B cell (primary cell): ENCODE data around the gene KRT4. TPM values are rescaled to one million over a fixed set of nuclear protein-coding genes. Genes with fewer than 3 reads are reported as not detected.

Source experiments
- ATAC-seq: fragments of 200-7000 bp; cut with Tn5 transposase; one replicate; pipeline ENCODE4 v1.10.0; 2021; ENCODE audit warnings: low read depth, mild to moderate bottlenecking, moderate number of reproducible peaks, moderate library complexity
- CTCF ChIA-PET: fragments of 350-600 bp; sonication (Branson Sonifier 250); formaldehyde crosslinking; loops from one replicate; lab custom pipeline; 2021; ENCODE audit warnings: antibody characterized with exemption, inconsistent platforms; lab: Charles Lee
- POLR2A ChIA-PET: fragments of 350-600 bp; sonication (Branson Sonifier 250); formaldehyde crosslinking; loops from one replicate; lab custom pipeline; 2021; ENCODE audit warnings: antibody characterized with exemption; lab: Charles Lee
- DNase-seq: peaks from one replicate; pipeline ENCODE4 v3.0.0; 2013
- H2AFZ ChIP-seq: 2 replicates; pipeline ENCODE4 v1.6.1; 2012; ENCODE audit warnings: mild to moderate bottlenecking, low read depth, low read length; ENCODE audit not compliant: insufficient read depth, poor library complexity, severe bottlenecking
- H3K27ac ChIP-seq, 2 donors: 1 replicate in 1 of 2; 2 replicates in 1 of 2; pipeline ENCODE4 v1.5.1; 2012 to 2013; ENCODE audit warnings: low read length in 2 of 2, mild to moderate bottlenecking in 2 of 2, moderate library complexity in 1 of 2
- H3K27me3 ChIP-seq, 4 experiments: fragments of 200-600 bp in 1 of 4; sonication (generic) in 1 of 4; replicated peaks in 1 of 4; 1 replicate in 2 of 4; 2 replicates in 2 of 4; pipeline versions ENCODE4 v1.6.1 to v1.7.0; 2013 to 2016; ENCODE audit warnings: low read length in 3 of 4, mild to moderate bottlenecking in 2 of 4, mixed read lengths in 1 of 4, moderate library complexity in 1 of 4; ENCODE audit not compliant: insufficient read depth in 4 of 4, control insufficient read depth in 3 of 4; ENCODE audit errors: control extremely low read depth in 1 of 4
- H3K36me3 ChIP-seq, 2 experiments: replicated peaks in 1 of 2; 1 replicate in 1 of 2; 2 replicates in 1 of 2; pipeline versions ENCODE4 v1.6.1 to v1.7.1; 2013; ENCODE audit warnings: low read length in 1 of 2; ENCODE audit not compliant: insufficient read depth in 2 of 2, control insufficient read depth in 1 of 2; ENCODE audit errors: control extremely low read depth in 1 of 2, extremely low read depth in 1 of 2
- H3K4me1 ChIP-seq, 2 donors: fragments of 200-600 bp in 1 of 2; sonication (generic) in 1 of 2; 1 replicate in 1 of 2; 2 replicates in 1 of 2; pipeline versions ENCODE4 v1.5.1 to v1.6.1; 2013 to 2017; ENCODE audit warnings: low read length in 2 of 2; ENCODE audit not compliant: control insufficient read depth in 2 of 2, insufficient read depth in 2 of 2
- H3K4me2 ChIP-seq: replicated peaks from 2 replicates; pipeline ENCODE3; 2012; ENCODE audit warnings: mild to moderate bottlenecking, low read depth, low read length; ENCODE audit not compliant: poor library complexity, severe bottlenecking
- H3K4me3 ChIP-seq, 5 experiments: fragments of 200-600 bp in 1 of 5; sonication (generic) in 1 of 5; 1 replicate in 3 of 5; 2 replicates in 2 of 5; pipeline versions ENCODE4 v1.5.1 to v1.7.0; 2011 to 2016; ENCODE audit warnings: low read length in 4 of 5, mild to moderate bottlenecking in 4 of 5, low read depth in 2 of 5, control low read depth in 1 of 5, moderate library complexity in 1 of 5; ENCODE audit not compliant: insufficient read depth in 1 of 5; ENCODE audit errors: control extremely low read depth in 1 of 5, extremely low read depth in 1 of 5
- H3K79me2 ChIP-seq: fragments of 200-600 bp; sonication (generic); one replicate; pipeline ENCODE4 v1.6.0; 2016; ENCODE audit warnings: low read length; ENCODE audit not compliant: control insufficient read depth, insufficient read depth
- H3K9ac ChIP-seq: fragments of 200-600 bp; sonication (generic); 2 replicates; pipeline ENCODE4 v1.6.1; 2017; ENCODE audit warnings: mild to moderate bottlenecking, low read length, moderate library complexity
- H3K9me3 ChIP-seq, 3 donors: one replicate each; pipeline versions ENCODE4 v1.6.1 to v1.7.1; 2013; ENCODE audit warnings: low read length in 2 of 3; ENCODE audit not compliant: control insufficient read depth in 2 of 3, insufficient read depth in 1 of 3; ENCODE audit errors: control extremely low read depth in 1 of 3
- H4K20me1 ChIP-seq: 2 replicates; pipeline ENCODE4 v1.6.0; 2012; ENCODE audit warnings: mild to moderate bottlenecking, low read length; ENCODE audit not compliant: insufficient read depth, control insufficient read depth, poor library complexity, severe bottlenecking
- H3K27ac Mint-ChIP-seq: one replicate; pipeline ENCODE4 v1.8.0; 2021; ENCODE audit warnings: mixed read lengths
- H3K27me3 Mint-ChIP-seq: one replicate; pipeline ENCODE4 v1.8.0; 2021; ENCODE audit warnings: mixed read lengths
- H3K4me1 Mint-ChIP-seq: one replicate; pipeline ENCODE4 v1.8.0; 2021; ENCODE audit warnings: mixed read lengths
- H3K4me3 Mint-ChIP-seq: one replicate; pipeline ENCODE4 v1.8.0; 2021; ENCODE audit warnings: mixed read lengths
- H3K9me3 Mint-ChIP-seq: one replicate; pipeline ENCODE4 v1.8.0; 2022; ENCODE audit warnings: mixed read lengths; ENCODE audit not compliant: insufficient read depth
- EZH2 ChIP-seq: IDR thresholded peaks from 2 replicates; pipeline ENCODE4 v1.6.1; 2012; ENCODE audit warnings: borderline replicate concordance, low read depth, mild to moderate bottlenecking, moderate library complexity, low read length; ENCODE audit not compliant: insufficient read depth, poor library complexity, severe bottlenecking
- WGBS: methylation state at CpG from one replicate; pipeline ENCODE4 v1.1.5; 2013; ENCODE audit warnings: missing lambda C conversion rate; ENCODE audit not compliant: insufficient coverage; 5-methylcytosine and 5-hydroxymethylcytosine counted together
- intact Hi-C: fragments of 100-400 bp; cut with micrococcal nuclease; formaldehyde crosslinking; loops from one replicate; pipeline ENCODE4 v1.10.0; 2022
- polyA plus RNA-seq: library from polyadenylated mRNA; depleted of rRNA; stranded (reverse); fragments of >200 nt; gene quantifications from 2 replicates; pipeline ENCODE4 v1.2.3, GENCODE V29; 2012
- total RNA-seq, 2 donors: library from RNA; stranded (reverse); fragments of 120-200 nt in 1 of 2; gene quantifications; 1 replicate in 1 of 2; 2 replicates in 1 of 2; pipeline versions ENCODE4 v1.2.3 to v1.2.4, GENCODE V29; 2013 to 2022
- TF ChIP-seq, protein P1 (sequence below): fragments of 200-600 bp; IDR thresholded peaks from one replicate; pipeline ENCODE4 v1.8.0; 2022; ENCODE audit warnings: antibody characterized with exemption, mild to moderate bottlenecking

KRT4 gene
- total and polyA plus RNA-seq, 2 donors (not counting 1 experiment from before 2014, with no cell fraction given): not detected

DNA sequence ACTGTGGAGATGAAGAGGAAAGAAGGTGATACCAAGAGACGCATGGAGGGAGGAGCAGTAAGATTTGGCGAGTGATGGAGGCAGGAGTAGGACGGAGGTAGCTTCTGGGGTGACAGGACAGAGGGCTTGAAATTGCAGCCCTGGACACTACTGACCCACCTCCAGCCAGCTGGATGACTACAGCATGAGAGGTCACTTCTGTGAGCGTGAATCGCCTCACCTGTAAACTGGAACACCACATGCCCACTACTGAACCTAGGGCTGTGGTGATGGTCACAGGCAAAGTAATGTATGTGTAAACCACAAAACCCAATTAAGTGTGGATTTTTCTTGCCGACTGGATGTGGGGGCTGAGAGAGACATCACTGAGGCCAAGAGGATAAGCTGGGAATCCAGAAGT, 6.6 kb upstream of the KRT4 start:
- H3K27ac Mint-ChIP-seq: no peak overlapping the region
- no peak overlapping the region for H3K27ac ChIP-seq
- 100% methylated on average over 3 of the region's 6 CpGs for WGBS
- no peaks in the 10 kb centered on the region for H3K36me3 ChIP-seq
- H3K9me3 ChIP-seq: no peaks in the 10 kb centered on the region
- no peaks in the 10 kb centered on the region for H3K4me1 ChIP-seq
- no peak overlapping the region for H3K9ac ChIP-seq
- no peak overlapping the region for H3K4me3 Mint-ChIP-seq
- no peak for ATAC-seq
- H3K4me2 ChIP-seq: no peak overlapping the region
- ChIA-PET POLR2A (no interaction called here), CTCF (no interaction called here)
- H3K27me3 ChIP-seq: peaks cover 0 to 2% (median 0%) of the 10 kb centered on the region in 4 experiments
- no peak overlapping the region for H3K4me3 ChIP-seq
- H3K9me3 Mint-ChIP-seq: no peaks in the 10 kb centered on the region
- no peaks in the 10 kb centered on the region for H3K79me2 ChIP-seq
- H3K27me3 Mint-ChIP-seq: peaks cover 35% of the 10 kb centered on the region
- no peaks in the 10 kb centered on the region for H4K20me1 ChIP-seq
- TF ChIP-seq, protein P1, sequence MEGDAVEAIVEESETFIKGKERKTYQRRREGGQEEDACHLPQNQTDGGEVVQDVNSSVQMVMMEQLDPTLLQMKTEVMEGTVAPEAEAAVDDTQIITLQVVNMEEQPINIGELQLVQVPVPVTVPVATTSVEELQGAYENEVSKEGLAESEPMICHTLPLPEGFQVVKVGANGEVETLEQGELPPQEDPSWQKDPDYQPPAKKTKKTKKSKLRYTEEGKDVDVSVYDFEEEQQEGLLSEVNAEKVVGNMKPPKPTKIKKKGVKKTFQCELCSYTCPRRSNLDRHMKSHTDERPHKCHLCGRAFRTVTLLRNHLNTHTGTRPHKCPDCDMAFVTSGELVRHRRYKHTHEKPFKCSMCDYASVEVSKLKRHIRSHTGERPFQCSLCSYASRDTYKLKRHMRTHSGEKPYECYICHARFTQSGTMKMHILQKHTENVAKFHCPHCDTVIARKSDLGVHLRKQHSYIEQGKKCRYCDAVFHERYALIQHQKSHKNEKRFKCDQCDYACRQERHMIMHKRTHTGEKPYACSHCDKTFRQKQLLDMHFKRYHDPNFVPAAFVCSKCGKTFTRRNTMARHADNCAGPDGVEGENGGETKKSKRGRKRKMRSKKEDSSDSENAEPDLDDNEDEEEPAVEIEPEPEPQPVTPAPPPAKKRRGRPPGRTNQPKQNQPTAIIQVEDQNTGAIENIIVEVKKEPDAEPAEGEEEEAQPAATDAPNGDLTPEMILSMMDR: no peak
- no peak for TF ChIP-seq EZH2
- intact Hi-C loops: no loop called here
- H2AFZ ChIP-seq: no peak overlapping the region
- H3K4me1 Mint-ChIP-seq: no peaks in the 10 kb centered on the region
- no peak for DNase-seq

DNA sequence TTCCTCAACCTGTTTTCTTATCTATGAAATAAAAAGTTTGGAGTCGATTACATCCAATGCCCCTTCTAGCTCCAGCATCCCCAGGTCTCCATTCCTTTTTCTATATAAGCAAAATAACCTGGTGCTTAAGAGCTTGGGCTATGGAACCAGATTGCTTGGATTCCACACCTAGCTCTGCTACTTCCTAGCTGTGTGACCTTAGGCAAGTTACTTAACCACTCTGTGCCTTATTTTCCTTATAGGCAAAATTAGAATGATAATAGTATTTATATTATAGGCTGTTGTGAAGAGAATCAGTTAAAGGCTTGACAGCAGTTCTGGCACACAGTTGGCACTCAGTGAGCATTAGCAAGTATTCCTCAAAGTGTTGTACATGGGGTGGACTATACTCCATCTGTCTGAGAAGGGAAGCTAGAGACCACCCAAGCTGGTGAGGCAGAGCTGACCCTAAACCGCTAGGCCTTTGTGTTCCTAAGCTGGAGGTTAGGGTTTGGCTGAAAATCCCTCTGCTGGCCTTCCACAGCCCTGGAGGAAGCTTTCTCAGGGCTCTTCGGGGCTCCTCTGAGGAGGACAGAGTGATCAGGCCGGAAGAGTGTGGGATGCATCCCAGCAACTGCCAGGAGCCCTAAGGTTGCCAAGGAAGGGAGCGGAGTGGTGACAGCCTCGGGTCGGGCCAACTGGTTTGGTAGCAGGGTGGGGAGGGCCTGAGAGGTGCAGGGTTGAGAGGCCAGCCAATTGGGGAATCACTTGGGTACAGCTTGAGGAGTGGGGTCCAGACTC, 6.0 kb upstream of the KRT4 start:
- no peaks in the 10 kb centered on the region for H4K20me1 ChIP-seq
- intact Hi-C loops: no loop called here
- Mint-ChIP-seq H3K9me3 (no peaks in the 10 kb centered on the region), H3K4me3 (no peak overlapping the region), H3K27ac (no peak overlapping the region), H3K27me3 (peaks cover 29% of the 10 kb centered on the region), H3K4me1 (no peaks in the 10 kb centered on the region)
- H3K27ac ChIP-seq: no peak overlapping the region
- TF ChIP-seq EZH2: no peak
- TF ChIP-seq, protein P1: no peak
- H3K4me1 ChIP-seq: no peaks in the 10 kb centered on the region
- H3K4me2 ChIP-seq: no peak overlapping the region
- H3K27me3 ChIP-seq: peaks cover 0 to 2% (median 0%) of the 10 kb centered on the region in 4 experiments
- no peaks in the 10 kb centered on the region for H3K9me3 ChIP-seq
- POLR2A ChIA-PET: no interaction called here
- WGBS: 84% methylated on average over 7 of the region's 7 CpGs
- H3K36me3 ChIP-seq: no peaks in the 10 kb centered on the region
- ATAC-seq: no peak
- H2AFZ ChIP-seq: no peak overlapping the region
- CTCF ChIA-PET: no interaction called here
- no peak overlapping the region for H3K9ac ChIP-seq
- no peak overlapping the region for H3K4me3 ChIP-seq
- DNase-seq: no peak
- no peaks in the 10 kb centered on the region for H3K79me2 ChIP-seq
